ENCODE data around the gene STX10.

The STX10 gene

GRCh38 chr19:13135068-13136062, 14.8 kb downstream of the STX10 start:
- Histone ChIP-seq H3K4me3 (ENCODE audit: low read length) (no peak overlapping the region), H3K9me3 (ENCODE audit: control insufficient read depth, low read length) (no peaks in the 10 kb centered on the region), H3K9ac (ENCODE audit: low read length) (no peak overlapping the region), H3K4me1 (ENCODE audit: control insufficient read depth, insufficient read depth, low read length) (peaks cover 9% of the 10 kb centered on the region), H3K27me3 (replicated peaks; ENCODE audit: control insufficient read depth, insufficient read depth, low read length) (no peaks in the 10 kb centered on the region), H3K36me3 (ENCODE audit: control insufficient read depth, insufficient read depth, low read length, severe bottlenecking) (peaks cover 44% of the 10 kb centered on the region)
- DNase-seq (ENCODE audit: low read depth), result no peak

- H3K27me3 ChIP-seq (replicated peaks; ENCODE audit: control insufficient read depth, insufficient read depth, low read length), result no peaks in the 10 kb centered on the region
- H3K36me3 ChIP-seq (ENCODE audit: control insufficient read depth, insufficient read depth, low read length, severe bottlenecking), result peaks cover 44% of the 10 kb centered on the region
- no peaks in the 10 kb centered on the region for H3K9me3 ChIP-seq (ENCODE audit: control insufficient read depth, low read length)
- H3K9ac ChIP-seq (ENCODE audit: low read length), result no peak overlapping the region
- no peak for DNase-seq (ENCODE audit: low read depth)
- H3K4me1 ChIP-seq (ENCODE audit: control insufficient read depth, insufficient read depth, low read length), result peaks cover 9% of the 10 kb centered on the region
- H3K4me3 ChIP-seq (ENCODE audit: low read length), result no peak overlapping the region
Observed at GRCh38 chr19:13134626-13135025, 15.5 kb downstream of the STX10 start.

- DNase-seq (ENCODE audit: low read depth), result no peak
- no peaks in the 10 kb centered on the region for H3K9me3 ChIP-seq (ENCODE audit: control insufficient read depth, low read length)
- H3K27me3 ChIP-seq (replicated peaks; ENCODE audit: control insufficient read depth, insufficient read depth, low read length), result no peaks in the 10 kb centered on the region
- H3K9ac ChIP-seq (ENCODE audit: low read length), result no peak overlapping the region
- peaks cover 37% of the 10 kb centered on the region for H3K36me3 ChIP-seq (ENCODE audit: control insufficient read depth, insufficient read depth, low read length, severe bottlenecking)
- H3K4me3 ChIP-seq (ENCODE audit: low read length), result no peak overlapping the region
- H3K4me1 ChIP-seq (ENCODE audit: control insufficient read depth, insufficient read depth, low read length), result peaks cover 9% of the 10 kb centered on the region
Observed at GRCh38 chr19:13133241-13133870, 16.8 kb downstream of the STX10 start.

- Histone ChIP-seq H3K36me3 (ENCODE audit: control insufficient read depth, insufficient read depth, low read length, severe bottlenecking) (peaks cover 30% of the 10 kb centered on the region), H3K4me3 (ENCODE audit: low read length) (no peak overlapping the region), H3K9me3 (ENCODE audit: control insufficient read depth, low read length) (no peaks in the 10 kb centered on the region), H3K27me3 (replicated peaks; ENCODE audit: control insufficient read depth, insufficient read depth, low read length) (no peaks in the 10 kb centered on the region), H3K9ac (ENCODE audit: low read length) (no peak overlapping the region), H3K4me1 (ENCODE audit: control insufficient read depth, insufficient read depth, low read length) (peaks cover 9% of the 10 kb centered on the region)
- peak; percentile 66 for DNase-seq (ENCODE audit: low read depth)
Observed at GRCh38 chr19:13132471-13133180, 17.5 kb downstream of the STX10 start.

- Histone ChIP-seq H3K9me3 (ENCODE audit: control insufficient read depth, low read length) (no peaks in the 10 kb centered on the region), H3K9ac (ENCODE audit: low read length) (no peak overlapping the region), H3K4me1 (ENCODE audit: control insufficient read depth, insufficient read depth, low read length) (peaks cover 9% of the 10 kb centered on the region), H3K27me3 (replicated peaks; ENCODE audit: control insufficient read depth, insufficient read depth, low read length) (no peaks in the 10 kb centered on the region), H3K36me3 (ENCODE audit: control insufficient read depth, insufficient read depth, low read length, severe bottlenecking) (peaks cover 14% of the 10 kb centered on the region), H3K4me3 (ENCODE audit: low read length) (no peak overlapping the region)
- no peak for DNase-seq (ENCODE audit: low read depth)
Observed at GRCh38 chr19:13130886-13131490, 19.2 kb downstream of the STX10 start.

- H3K36me3 ChIP-seq (ENCODE audit: control insufficient read depth, insufficient read depth, low read length, severe bottlenecking), result peaks cover 3% of the 10 kb centered on the region
- H3K4me3 ChIP-seq (ENCODE audit: low read length), result no peak overlapping the region
- no peaks in the 10 kb centered on the region for H3K27me3 ChIP-seq (replicated peaks; ENCODE audit: control insufficient read depth, insufficient read depth, low read length)
- H3K4me1 ChIP-seq (ENCODE audit: control insufficient read depth, insufficient read depth, low read length), result peaks cover 7% of the 10 kb centered on the region
- no peak overlapping the region for H3K9ac ChIP-seq (ENCODE audit: low read length)
- no peak for DNase-seq (ENCODE audit: low read depth)
- H3K9me3 ChIP-seq (ENCODE audit: control insufficient read depth, low read length), result no peaks in the 10 kb centered on the region
Observed at GRCh38 chr19:13129384-13129783, 20.8 kb downstream of the STX10 start.

GRCh38 chr19:13128583-13128982, 21.6 kb downstream of the STX10 start:
- H3K9me3 ChIP-seq (ENCODE audit: control insufficient read depth, low read length), result no peaks in the 10 kb centered on the region
- H3K9ac ChIP-seq (ENCODE audit: low read length), result no peak overlapping the region
- peaks cover 7% of the 10 kb centered on the region for H3K4me1 ChIP-seq (ENCODE audit: control insufficient read depth, insufficient read depth, low read length)
- peaks cover 3% of the 10 kb centered on the region for H3K36me3 ChIP-seq (ENCODE audit: control insufficient read depth, insufficient read depth, low read length, severe bottlenecking)
- no peak overlapping the region for H3K4me3 ChIP-seq (ENCODE audit: low read length)
- no peaks in the 10 kb centered on the region for H3K27me3 ChIP-seq (replicated peaks; ENCODE audit: control insufficient read depth, insufficient read depth, low read length)
- DNase-seq (ENCODE audit: low read depth), result no peak

GRCh38 chr19:13127811-13128575, 22.2 kb downstream of the STX10 start:
- H3K9me3 ChIP-seq (ENCODE audit: control insufficient read depth, low read length), result no peaks in the 10 kb centered on the region
- no peak overlapping the region for H3K9ac ChIP-seq (ENCODE audit: low read length)
- H3K27me3 ChIP-seq (replicated peaks; ENCODE audit: control insufficient read depth, insufficient read depth, low read length), result no peaks in the 10 kb centered on the region
- no peak overlapping the region for H3K4me3 ChIP-seq (ENCODE audit: low read length)
- no peak for DNase-seq (ENCODE audit: low read depth)
- peaks cover 6% of the 10 kb centered on the region for H3K4me1 ChIP-seq (ENCODE audit: control insufficient read depth, insufficient read depth, low read length)
- peaks cover 3% of the 10 kb centered on the region for H3K36me3 ChIP-seq (ENCODE audit: control insufficient read depth, insufficient read depth, low read length, severe bottlenecking)

GRCh38 chr19:13127051-13127450, 23.1 kb downstream of the STX10 start:
- H3K4me3 ChIP-seq (ENCODE audit: low read length), result no peak overlapping the region
- DNase-seq (ENCODE audit: low read depth), result no peak

More at GRCh38 chr19:13127051-13127450, 23.1 kb downstream of the STX10 start:
- peaks cover 1% of the 10 kb centered on the region for H3K4me1 ChIP-seq (ENCODE audit: control insufficient read depth, insufficient read depth, low read length)
- H3K9ac ChIP-seq (ENCODE audit: low read length), result no peak overlapping the region
- no peaks in the 10 kb centered on the region for H3K27me3 ChIP-seq (replicated peaks; ENCODE audit: control insufficient read depth, insufficient read depth, low read length)
- no peaks in the 10 kb centered on the region for H3K9me3 ChIP-seq (ENCODE audit: control insufficient read depth, low read length)
- H3K36me3 ChIP-seq (ENCODE audit: control insufficient read depth, insufficient read depth, low read length, severe bottlenecking), result peaks cover 3% of the 10 kb centered on the region

All from adipocyte (in vitro differentiated cells).